Ascending aorta (tissue), 2 donors: Measurements from ENCODE around the gene CD180. TPM values are rescaled to one million over a fixed set of nuclear protein-coding genes. Genes with fewer than 3 reads are reported as not detected.

Experiments used
- DNase-seq, 2 donors: peaks; one replicate each; pipeline ENCODE4 v3.0.0-alpha.2; 2019; ENCODE audit warnings: low spot score in 2 of 2
- H3K27ac ChIP-seq, 2 donors: fragments of 200-600 bp; sonication (generic); one replicate each; pipeline ENCODE4 v1.5.1; 2016 to 2017; ENCODE audit warnings: mild to moderate bottlenecking in 1 of 2
- H3K27me3 ChIP-seq: fragments of 200-600 bp; sonication (generic); one replicate; pipeline ENCODE4 v1.5.1; 2017
- H3K36me3 ChIP-seq, 2 donors: fragments of 200-600 bp; sonication (generic); one replicate each; pipeline ENCODE4 v1.5.1; 2016
- H3K4me1 ChIP-seq, 2 donors: fragments of 200-600 bp; sonication (generic); one replicate each; pipeline ENCODE4 v1.5.1; 2016 to 2017; ENCODE audit warnings: mild to moderate bottlenecking in 1 of 2
- H3K4me3 ChIP-seq, 2 donors: fragments of 200-600 bp; sonication (generic); one replicate each; pipeline ENCODE4 v1.5.1; 2016 to 2017; ENCODE audit warnings: mild to moderate bottlenecking in 1 of 2
- H3K9me3 ChIP-seq, 2 donors: fragments of 200-600 bp; sonication (generic); one replicate each; pipeline ENCODE4 v1.5.1; 2016
- intact Hi-C: fragments of 100-400 bp; cut with DNase I; formaldehyde crosslinking; loops from one replicate; pipeline ENCODE4 v1.15.1; 2023
- total RNA-seq: library from RNA; depleted of rRNA; stranded (reverse); fragments of >200 nt; gene quantifications from one replicate; pipeline ENCODE4 v1.1.0, GENCODE V29; 2016
- TF ChIP-seq, protein P1 (sequence below), 3 experiments: fragments of 200-600 bp in 2 of 3; fragments of 450-650 bp in 1 of 3; sonication (generic) in 2 of 3; IDR thresholded peaks; one replicate each; pipeline ENCODE4 v1.5.1; 2016 to 2019; ENCODE audit warnings: antibody characterized with exemption in 3 of 3, mild to moderate bottlenecking in 1 of 3, moderate library complexity in 1 of 3

CD180 gene
- total RNA-seq, 1 donor from 2014 or later, result 2.3 TPM

DNA sequence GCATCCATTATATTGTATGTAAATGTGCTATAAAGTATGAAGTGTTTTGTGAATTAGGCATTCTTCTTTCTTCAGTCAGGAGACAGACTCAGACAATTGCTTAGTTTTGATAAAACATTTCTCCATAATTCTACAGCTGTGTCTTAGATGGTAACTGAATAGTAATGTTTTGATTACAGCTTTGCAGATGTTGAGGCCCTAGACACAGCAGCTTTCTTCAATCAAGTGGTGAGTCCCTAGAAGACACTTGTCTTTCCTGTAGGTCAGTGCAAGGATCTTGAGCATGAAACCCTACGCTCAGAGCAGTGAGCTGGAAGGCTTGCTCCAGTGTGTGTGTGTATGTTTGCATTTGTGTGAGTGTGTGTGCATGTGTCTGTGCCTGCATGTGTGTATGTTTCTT is 46.8 kb upstream of the CD180 start:
- Histone ChIP-seq H3K36me3 (no peaks in the 10 kb centered on the region), H3K27ac (no peak overlapping the region), H3K4me3 (no peak overlapping the region), H3K4me1 (peaks cover 5 to 6% of the 10 kb centered on the region in 2 donors), H3K27me3 (no peaks in the 10 kb centered on the region), H3K9me3 (no peaks in the 10 kb centered on the region)
- no peak for DNase-seq
- TF ChIP-seq, protein P1, sequence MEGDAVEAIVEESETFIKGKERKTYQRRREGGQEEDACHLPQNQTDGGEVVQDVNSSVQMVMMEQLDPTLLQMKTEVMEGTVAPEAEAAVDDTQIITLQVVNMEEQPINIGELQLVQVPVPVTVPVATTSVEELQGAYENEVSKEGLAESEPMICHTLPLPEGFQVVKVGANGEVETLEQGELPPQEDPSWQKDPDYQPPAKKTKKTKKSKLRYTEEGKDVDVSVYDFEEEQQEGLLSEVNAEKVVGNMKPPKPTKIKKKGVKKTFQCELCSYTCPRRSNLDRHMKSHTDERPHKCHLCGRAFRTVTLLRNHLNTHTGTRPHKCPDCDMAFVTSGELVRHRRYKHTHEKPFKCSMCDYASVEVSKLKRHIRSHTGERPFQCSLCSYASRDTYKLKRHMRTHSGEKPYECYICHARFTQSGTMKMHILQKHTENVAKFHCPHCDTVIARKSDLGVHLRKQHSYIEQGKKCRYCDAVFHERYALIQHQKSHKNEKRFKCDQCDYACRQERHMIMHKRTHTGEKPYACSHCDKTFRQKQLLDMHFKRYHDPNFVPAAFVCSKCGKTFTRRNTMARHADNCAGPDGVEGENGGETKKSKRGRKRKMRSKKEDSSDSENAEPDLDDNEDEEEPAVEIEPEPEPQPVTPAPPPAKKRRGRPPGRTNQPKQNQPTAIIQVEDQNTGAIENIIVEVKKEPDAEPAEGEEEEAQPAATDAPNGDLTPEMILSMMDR (IDR thresholded peaks at IDR 0.05), result no peak
- intact Hi-C loops, result no loop called here

DNA sequence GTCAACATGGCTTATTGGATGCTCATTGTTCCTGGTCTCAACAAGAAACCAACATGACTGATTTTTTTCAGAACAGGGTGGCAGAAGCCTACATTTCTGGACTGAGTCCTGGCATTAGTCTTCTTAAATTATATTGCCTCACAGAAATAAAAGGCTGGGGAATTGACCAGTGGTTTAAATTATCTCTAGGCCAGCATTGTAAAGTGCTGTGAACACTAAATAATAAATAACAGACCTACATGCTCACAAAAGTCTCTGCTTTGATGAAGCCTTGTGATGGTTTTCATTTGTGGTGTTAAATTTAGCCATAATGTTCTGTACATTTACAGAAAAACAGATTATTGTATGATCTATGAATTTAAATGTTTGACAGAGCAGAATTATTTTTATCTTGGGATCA is 44.7 kb upstream of the CD180 start:
- no peak overlapping the region for H3K27ac ChIP-seq
- H3K4me1 ChIP-seq, result peaks cover 0 to 2% of the 10 kb centered on the region in 2 donors

DNA sequence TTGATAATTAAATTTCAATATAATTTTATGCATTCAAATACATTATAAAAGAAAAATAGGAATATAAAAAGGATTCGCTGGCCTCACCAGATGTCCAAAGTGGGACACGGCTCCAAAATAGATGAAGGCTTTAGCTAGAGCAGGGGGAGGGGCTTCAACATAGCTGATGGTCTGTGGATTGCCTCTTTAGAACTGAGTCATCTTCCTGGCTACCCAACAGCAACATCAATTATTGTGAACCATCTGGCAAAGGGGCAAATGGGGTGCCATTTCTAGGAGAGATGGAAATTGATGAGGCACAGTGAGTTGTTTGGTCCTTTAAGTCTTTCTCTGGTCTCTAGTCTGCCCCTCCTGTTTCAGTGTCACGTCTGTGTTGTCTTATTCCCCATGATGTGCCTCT is 44.2 kb upstream of the CD180 start:
- H3K4me1 ChIP-seq, result peaks cover 0 to under 1% of the 10 kb centered on the region in 2 donors
- intact Hi-C loops, result no loop called here
- no peak overlapping the region for H3K27ac ChIP-seq

More for the DNA sequence above, 44.7 kb upstream of the CD180 start:
- Histone ChIP-seq H3K4me3 (no peak overlapping the region), H3K36me3 (no peaks in the 10 kb centered on the region), H3K27me3 (no peaks in the 10 kb centered on the region), H3K9me3 (no peaks in the 10 kb centered on the region)
- intact Hi-C loops, result no loop called here
- TF ChIP-seq, protein P1 (IDR thresholded peaks at IDR 0.05), result no peak
- no peak for DNase-seq

DNA sequence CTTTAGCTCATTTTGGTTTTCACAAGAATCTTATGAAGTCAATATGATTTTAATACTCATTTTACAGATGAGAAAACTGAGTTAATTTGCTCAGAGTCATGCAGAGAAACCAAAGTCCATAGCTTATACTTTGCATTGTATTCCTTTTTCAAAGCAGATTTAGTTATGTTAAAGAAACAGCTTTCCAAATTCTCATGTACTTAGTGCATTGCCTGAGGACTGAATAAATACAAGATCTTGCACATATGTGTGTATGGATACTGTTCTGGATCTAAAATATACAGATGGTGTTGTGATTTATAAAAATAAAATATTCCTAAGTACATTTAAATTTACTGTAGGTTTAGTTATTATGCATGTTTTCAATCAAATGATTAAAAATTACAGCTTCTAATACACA is 43.5 kb upstream of the CD180 start:
- Histone ChIP-seq H3K27ac (no peak overlapping the region), H3K9me3 (no peaks in the 10 kb centered on the region), H3K4me3 (no peak overlapping the region), H3K27me3 (no peaks in the 10 kb centered on the region), H3K4me1 (no peaks in the 10 kb centered on the region), H3K36me3 (no peaks in the 10 kb centered on the region)
- TF ChIP-seq, protein P1 (IDR thresholded peaks at IDR 0.05), result no peak
- no peak for DNase-seq
- intact Hi-C loops, result no loop called here

More for the DNA sequence above, 44.2 kb upstream of the CD180 start:
- TF ChIP-seq, protein P1 (IDR thresholded peaks at IDR 0.05), result no peak
- no peak for DNase-seq
- Histone ChIP-seq H3K4me3 (no peak overlapping the region), H3K36me3 (no peaks in the 10 kb centered on the region), H3K27me3 (no peaks in the 10 kb centered on the region), H3K9me3 (no peaks in the 10 kb centered on the region)

DNA sequence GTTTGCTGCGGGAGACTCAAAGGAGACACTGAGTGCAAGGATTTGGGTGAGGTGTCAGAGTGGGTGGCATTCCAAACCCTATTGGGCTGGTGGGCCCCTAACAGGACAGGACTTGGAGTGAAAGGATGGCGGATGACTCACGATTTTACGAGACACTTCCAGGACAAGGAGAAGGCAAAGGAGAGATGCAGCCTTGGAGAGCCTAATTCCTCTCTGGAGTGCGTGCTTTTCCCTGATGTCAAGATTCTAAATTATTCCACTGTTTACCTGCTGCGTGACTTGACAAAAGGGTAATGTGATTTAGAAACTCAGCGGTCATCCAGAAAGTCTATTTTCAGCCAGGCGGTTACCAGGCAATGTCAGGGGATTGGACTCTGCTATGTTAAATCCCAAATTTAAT is 41.6 kb upstream of the CD180 start:
- TF ChIP-seq, protein P1 (IDR thresholded peaks at IDR 0.05), result no peak
- intact Hi-C loops, result no loop called here
- Histone ChIP-seq H3K27ac (no peak overlapping the region), H3K27me3 (no peaks in the 10 kb centered on the region), H3K36me3 (no peaks in the 10 kb centered on the region), H3K9me3 (no peaks in the 10 kb centered on the region), H3K4me1 (peaks cover 0 to 2% of the 10 kb centered on the region in 2 donors), H3K4me3 (no peak overlapping the region)
- no peak for DNase-seq
